Loucy (cell line): Measurements from ENCODE around the gene KCNF1.

Experiments used
- H2AFZ ChIP-seq: fragments of 200-600 bp; sonication (generic); 2 replicates; pipeline ENCODE4 v1.6.0; 2016; ENCODE audit warnings: antibody characterized with exemption, mild to moderate bottlenecking, low read length, moderate library complexity
- H3F3A ChIP-seq: fragments of 200-600 bp; 2 replicates; pipeline ENCODE4 v1.6.0; 2016; ENCODE audit warnings: antibody characterized with exemption, low read depth, mild to moderate bottlenecking
- H3K27me3 ChIP-seq: fragments of 200-600 bp; sonication (generic); 2 replicates; pipeline ENCODE4 v1.6.1; 2014; ENCODE audit warnings: low read length, mild to moderate bottlenecking; ENCODE audit not compliant: insufficient read depth, poor library complexity, severe bottlenecking
- H3K36me3 ChIP-seq: fragments of 200-600 bp; sonication (generic); 2 replicates; pipeline ENCODE4 v1.6.1; 2016; ENCODE audit warnings: low read length; ENCODE audit not compliant: insufficient read depth
- H3K4me1 ChIP-seq: fragments of 200-600 bp; sonication (generic); 2 replicates; pipeline ENCODE4 v1.5.1; 2014; ENCODE audit warnings: low read length, mild to moderate bottlenecking; ENCODE audit not compliant: insufficient read depth, poor library complexity, severe bottlenecking
- H3K4me2 ChIP-seq: fragments of 200-600 bp; sonication (generic); 2 replicates; pipeline ENCODE4 v1.6.0; 2014; ENCODE audit warnings: antibody characterized with exemption, low read length, low read depth, mild to moderate bottlenecking; ENCODE audit not compliant: poor library complexity, severe bottlenecking
- H3K4me3 ChIP-seq: fragments of 200-600 bp; sonication (generic); 2 replicates; pipeline ENCODE4 v1.5.1; 2014; ENCODE audit warnings: low read length, mild to moderate bottlenecking, mixed read lengths; ENCODE audit not compliant: poor library complexity, severe bottlenecking
- H3K79me2 ChIP-seq: fragments of 200-600 bp; sonication (generic); 2 replicates; pipeline ENCODE4 v1.6.1; 2014; ENCODE audit warnings: low read length; ENCODE audit not compliant: insufficient read depth
- H3K9ac ChIP-seq: fragments of 200-600 bp; sonication (generic); 2 replicates; pipeline ENCODE4 v1.6.0; 2014; ENCODE audit warnings: mild to moderate bottlenecking, low read depth, low read length, moderate library complexity; ENCODE audit not compliant: poor library complexity, severe bottlenecking
- H3K9me2 ChIP-seq: fragments of 200-600 bp; sonication (generic); replicated peaks from 2 replicates; pipeline ENCODE4 v1.6.1; 2016; ENCODE audit warnings: low read depth, low read length, mixed read lengths
- H3K9me3 ChIP-seq: fragments of 200-600 bp; sonication (generic); 2 replicates; pipeline ENCODE4 v1.6.1; 2014; ENCODE audit warnings: mild to moderate bottlenecking, antibody characterized with exemption, low read length, low read depth; ENCODE audit not compliant: insufficient read depth
- H4K20me1 ChIP-seq: fragments of 200-600 bp; sonication (generic); 2 replicates; pipeline ENCODE4 v1.6.0; 2014; ENCODE audit warnings: antibody characterized with exemption, low read length, mild to moderate bottlenecking; ENCODE audit not compliant: insufficient read depth, poor library complexity, severe bottlenecking
- EZH2phosphoT487 ChIP-seq: fragments of 200-600 bp; IDR thresholded peaks from 2 replicates; pipeline ENCODE4 v1.6.1; 2018; ENCODE audit warnings: antibody characterized with exemption, mild to moderate bottlenecking, moderate library complexity, borderline replicate concordance
- TF ChIP-seq, protein P1 (sequence below): fragments of 200-600 bp; sonication (generic); conservative IDR thresholded peaks from 2 replicates; pipeline ENCODE4 v1.5.1; 2014; ENCODE audit warnings: mild to moderate bottlenecking, antibody characterized with exemption, low read length

Gene KCNF1

GRCh38 chr2:10885094-10885860, 26.5 kb upstream of the KCNF1 start:
- Histone ChIP-seq H3K27me3 (no peaks in the 10 kb centered on the region), H3K36me3 (no peaks in the 10 kb centered on the region), H2AFZ (no peak overlapping the region), H3K79me2 (no peaks in the 10 kb centered on the region), H3K9ac (no peak overlapping the region), H3K4me2 (no peak overlapping the region), H3K9me2 (no peaks in the 10 kb centered on the region), H4K20me1 (no peaks in the 10 kb centered on the region), H3K4me1 (no peaks in the 10 kb centered on the region), H3K9me3 (no peaks in the 10 kb centered on the region), H3K4me3 (no peak overlapping the region), H3F3A (no peaks in the 10 kb centered on the region)
- no peak for TF ChIP-seq EZH2phosphoT487
- TF ChIP-seq, protein P1, sequence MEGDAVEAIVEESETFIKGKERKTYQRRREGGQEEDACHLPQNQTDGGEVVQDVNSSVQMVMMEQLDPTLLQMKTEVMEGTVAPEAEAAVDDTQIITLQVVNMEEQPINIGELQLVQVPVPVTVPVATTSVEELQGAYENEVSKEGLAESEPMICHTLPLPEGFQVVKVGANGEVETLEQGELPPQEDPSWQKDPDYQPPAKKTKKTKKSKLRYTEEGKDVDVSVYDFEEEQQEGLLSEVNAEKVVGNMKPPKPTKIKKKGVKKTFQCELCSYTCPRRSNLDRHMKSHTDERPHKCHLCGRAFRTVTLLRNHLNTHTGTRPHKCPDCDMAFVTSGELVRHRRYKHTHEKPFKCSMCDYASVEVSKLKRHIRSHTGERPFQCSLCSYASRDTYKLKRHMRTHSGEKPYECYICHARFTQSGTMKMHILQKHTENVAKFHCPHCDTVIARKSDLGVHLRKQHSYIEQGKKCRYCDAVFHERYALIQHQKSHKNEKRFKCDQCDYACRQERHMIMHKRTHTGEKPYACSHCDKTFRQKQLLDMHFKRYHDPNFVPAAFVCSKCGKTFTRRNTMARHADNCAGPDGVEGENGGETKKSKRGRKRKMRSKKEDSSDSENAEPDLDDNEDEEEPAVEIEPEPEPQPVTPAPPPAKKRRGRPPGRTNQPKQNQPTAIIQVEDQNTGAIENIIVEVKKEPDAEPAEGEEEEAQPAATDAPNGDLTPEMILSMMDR = no peak

- Histone ChIP-seq H3K9me2 (no peaks in the 10 kb centered on the region), H3K4me1 (no peaks in the 10 kb centered on the region), H3K36me3 (no peaks in the 10 kb centered on the region), H3K27me3 (no peaks in the 10 kb centered on the region), H2AFZ (no peak overlapping the region), H3F3A (no peaks in the 10 kb centered on the region), H4K20me1 (no peaks in the 10 kb centered on the region), H3K4me3 (no peak overlapping the region), H3K79me2 (no peaks in the 10 kb centered on the region), H3K9ac (no peak overlapping the region), H3K9me3 (no peaks in the 10 kb centered on the region), H3K4me2 (no peak overlapping the region)
- no peak for TF ChIP-seq EZH2phosphoT487
- TF ChIP-seq, protein P1 = no peak
These were observed 24.3 kb upstream of the KCNF1 start for GRCh38 chr2:10887476-10887875.

- Histone ChIP-seq H3K9me2 (no peaks in the 10 kb centered on the region), H3K4me3 (no peak overlapping the region), H3K4me1 (no peaks in the 10 kb centered on the region), H3K9me3 (no peaks in the 10 kb centered on the region), H4K20me1 (no peaks in the 10 kb centered on the region), H3K36me3 (no peaks in the 10 kb centered on the region), H3K9ac (no peak overlapping the region), H3F3A (no peaks in the 10 kb centered on the region), H2AFZ (no peak overlapping the region), H3K27me3 (no peaks in the 10 kb centered on the region), H3K4me2 (no peak overlapping the region), H3K79me2 (no peaks in the 10 kb centered on the region)
- no peak for TF ChIP-seq EZH2phosphoT487
- TF ChIP-seq, protein P1 = no peak
These were observed 22.0 kb upstream of the KCNF1 start for GRCh38 chr2:10889651-10890215.
